AG09319 (cell line): ENCODE results near the gene NEIL1.
"Not testable (repeated sequence)": the region's sequence is repeated elsewhere in the genome, so short reads cannot be mapped to it uniquely, and the experiment has no call there.

Source experiments
- DNase-seq: peaks from one replicate; pipeline ENCODE4 v3.0.0-alpha.2; 2010; ENCODE audit warnings: low read depth; ENCODE audit errors: extremely low read depth
- TF ChIP-seq, protein P1 (sequence below): IDR thresholded peaks from 2 replicates; pipeline ENCODE4 v1.5.1; 2011; ENCODE audit warnings: low read depth, mild to moderate bottlenecking, inconsistent platforms, low read length, moderate library complexity

NEIL1 gene

DNA sequence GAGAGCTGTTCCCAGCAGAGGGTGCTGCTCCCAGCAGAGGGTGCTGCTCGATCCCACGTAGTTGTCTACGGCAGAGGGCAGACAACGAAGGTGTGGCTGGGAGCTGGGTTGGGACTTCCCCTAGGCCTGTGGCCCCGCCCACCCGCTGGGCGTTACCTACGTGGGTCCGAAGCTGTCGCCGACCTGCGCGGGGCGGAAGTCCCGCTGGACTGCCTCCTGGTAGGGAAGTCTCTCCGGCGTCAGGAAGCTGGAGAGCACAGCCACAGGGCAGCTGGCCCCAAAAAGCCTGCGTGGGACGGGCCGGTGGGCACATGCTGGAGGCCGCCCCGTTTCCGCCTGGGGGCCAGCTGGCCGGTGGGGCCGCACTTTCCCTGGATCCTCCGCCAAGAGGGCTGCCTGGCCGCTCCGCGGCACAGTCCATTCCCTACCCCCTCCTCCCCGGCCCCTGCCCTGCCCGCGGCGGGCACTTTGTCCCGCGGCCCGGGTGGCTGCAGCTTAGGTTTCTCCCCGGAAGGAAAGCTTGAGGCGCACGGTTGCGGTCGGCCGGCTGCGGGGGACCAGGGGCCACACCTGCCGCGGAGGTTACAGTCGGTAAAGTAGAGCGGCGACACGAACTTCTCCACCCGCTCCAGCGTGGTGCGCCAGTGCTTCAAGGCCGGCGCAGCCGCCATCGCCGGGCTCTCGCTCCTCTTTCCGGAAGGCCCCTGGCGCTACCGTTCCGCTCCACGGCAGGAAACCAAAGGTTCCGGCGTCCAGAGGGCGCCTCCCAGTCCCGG lies 21.3 kb downstream of the NEIL1 start, which contains the start of gene MAN2C1:
Gene MAN2C1 (minus strand): TSS at position 695 of the 776 bp plus-strand sequence. CDS start 24 bp downstream, at position 671.
- DNase-seq, result peak; percentile 75
- TF ChIP-seq, protein P1, sequence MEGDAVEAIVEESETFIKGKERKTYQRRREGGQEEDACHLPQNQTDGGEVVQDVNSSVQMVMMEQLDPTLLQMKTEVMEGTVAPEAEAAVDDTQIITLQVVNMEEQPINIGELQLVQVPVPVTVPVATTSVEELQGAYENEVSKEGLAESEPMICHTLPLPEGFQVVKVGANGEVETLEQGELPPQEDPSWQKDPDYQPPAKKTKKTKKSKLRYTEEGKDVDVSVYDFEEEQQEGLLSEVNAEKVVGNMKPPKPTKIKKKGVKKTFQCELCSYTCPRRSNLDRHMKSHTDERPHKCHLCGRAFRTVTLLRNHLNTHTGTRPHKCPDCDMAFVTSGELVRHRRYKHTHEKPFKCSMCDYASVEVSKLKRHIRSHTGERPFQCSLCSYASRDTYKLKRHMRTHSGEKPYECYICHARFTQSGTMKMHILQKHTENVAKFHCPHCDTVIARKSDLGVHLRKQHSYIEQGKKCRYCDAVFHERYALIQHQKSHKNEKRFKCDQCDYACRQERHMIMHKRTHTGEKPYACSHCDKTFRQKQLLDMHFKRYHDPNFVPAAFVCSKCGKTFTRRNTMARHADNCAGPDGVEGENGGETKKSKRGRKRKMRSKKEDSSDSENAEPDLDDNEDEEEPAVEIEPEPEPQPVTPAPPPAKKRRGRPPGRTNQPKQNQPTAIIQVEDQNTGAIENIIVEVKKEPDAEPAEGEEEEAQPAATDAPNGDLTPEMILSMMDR, result peak; percentile 67

DNA sequence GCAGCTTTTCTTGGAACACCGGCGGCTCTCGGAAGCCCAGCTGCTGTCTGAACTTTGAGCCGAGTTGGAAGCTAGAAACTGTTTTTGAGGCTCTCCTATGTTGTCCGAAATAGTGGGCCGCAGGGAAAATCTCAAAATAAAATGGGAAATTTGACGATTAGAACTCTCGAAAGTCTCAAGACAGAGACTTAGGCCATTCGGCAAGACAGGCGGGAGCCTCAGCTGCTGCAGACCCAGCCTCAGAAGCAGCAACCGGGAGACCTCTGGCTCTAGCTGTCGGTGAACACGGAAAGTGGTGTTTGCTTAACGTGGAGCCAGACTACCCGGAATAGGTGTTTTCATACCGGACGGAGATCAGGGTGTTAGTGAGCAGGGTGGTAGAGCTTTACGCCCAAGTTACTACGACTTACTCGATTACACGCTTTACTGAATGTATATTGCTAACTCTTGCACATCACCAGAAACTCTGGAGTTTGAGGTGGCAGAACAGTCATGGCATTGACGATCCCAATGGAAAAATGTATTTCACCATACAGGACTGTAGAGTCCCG lies 21.9 kb downstream of the NEIL1 start:
- TF ChIP-seq, protein P1, result no peak
- no peak for DNase-seq

DNA sequence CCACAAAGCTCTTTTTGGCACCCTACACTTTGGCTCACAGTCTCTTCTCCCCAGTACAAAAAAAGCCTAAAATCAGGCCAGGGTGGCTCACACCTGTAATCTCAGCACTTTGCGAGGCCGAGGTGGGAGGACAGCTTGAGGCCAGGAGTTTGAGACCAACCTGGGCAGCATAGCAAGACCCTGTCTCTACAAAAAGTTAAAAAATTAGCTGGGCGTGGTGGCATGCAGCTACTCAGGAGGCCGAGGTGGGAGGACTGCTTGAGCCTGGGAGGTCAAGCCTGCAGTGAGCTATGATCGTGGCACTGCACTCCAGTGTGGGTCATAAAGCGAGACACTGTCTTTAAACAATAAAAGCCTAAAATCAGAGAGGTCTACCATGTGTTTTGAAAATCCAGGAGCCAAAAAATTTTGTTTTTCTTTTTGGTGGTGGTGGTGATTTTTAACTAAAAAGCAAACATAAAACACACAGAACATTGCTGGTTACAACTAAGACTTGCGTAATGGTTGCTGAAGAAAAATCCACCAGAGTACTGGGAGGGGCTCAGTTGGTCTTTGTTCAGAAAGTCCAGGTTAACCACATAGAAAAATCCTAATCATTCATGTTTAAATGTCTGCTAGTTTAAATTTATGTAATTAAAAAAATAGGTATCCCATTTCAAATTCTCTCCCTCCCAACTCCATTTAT lies 23.2 kb downstream of the NEIL1 start:
- no peak for DNase-seq
- TF ChIP-seq, protein P1, result no peak

DNA sequence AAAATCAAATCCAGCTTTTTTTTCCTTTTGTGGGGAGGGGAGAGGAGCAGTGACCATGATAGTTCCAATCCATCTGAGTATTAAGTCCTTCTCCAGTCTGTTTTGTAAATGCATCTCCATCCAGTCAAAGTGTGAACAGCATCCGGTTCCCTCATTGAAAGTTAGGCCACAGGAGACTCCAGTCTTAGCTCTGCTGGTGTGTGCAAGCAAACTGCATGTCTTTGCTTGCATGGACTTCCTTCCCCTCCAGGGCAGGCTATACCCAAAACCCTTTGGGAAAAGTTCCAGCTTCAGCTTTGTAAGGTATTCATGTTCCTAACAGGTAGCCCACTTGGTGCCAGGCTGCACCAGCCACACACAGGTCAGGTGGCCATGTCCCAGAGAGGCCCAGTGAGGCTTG lies 24.6 kb downstream of the NEIL1 start:
- DNase-seq, result no peak
- TF ChIP-seq, protein P1, result no peak

DNA sequence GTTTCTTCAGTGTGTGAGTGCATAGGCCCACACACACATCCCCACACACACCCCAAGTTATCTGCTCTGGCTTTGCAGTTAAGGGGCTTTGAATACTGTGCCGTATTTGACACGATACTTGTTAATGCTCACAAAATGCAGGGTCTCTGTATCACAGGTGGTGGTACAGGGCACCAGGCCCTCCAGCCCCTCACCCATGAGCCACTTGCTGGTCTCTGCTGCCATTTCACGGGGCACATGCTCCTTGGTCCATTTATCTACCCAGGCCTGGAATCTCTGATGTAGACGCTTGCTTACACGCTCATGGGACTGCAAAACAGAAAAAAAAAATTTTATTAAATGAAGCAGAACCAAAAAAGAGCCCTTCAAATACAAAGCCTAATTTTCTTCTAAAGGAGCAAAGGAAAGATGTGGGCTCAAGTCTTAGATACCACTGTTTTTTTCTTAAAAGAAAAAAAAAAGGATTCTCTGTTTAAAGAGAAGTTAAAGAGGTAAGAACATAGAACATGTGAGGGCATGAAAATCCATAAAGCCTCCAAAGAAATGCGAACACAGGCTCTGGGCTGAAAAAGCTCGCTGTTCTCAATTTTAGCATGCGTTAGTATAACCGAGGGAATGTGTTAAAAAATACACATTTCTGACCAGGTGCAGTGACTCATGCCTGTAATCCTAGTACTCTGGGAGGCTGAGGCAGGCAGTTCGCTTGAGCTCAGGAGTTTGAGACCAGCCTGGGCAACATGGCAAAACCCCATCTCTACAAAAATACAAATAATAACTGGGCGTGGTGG lies 25.3 kb downstream of the NEIL1 start:
- TF ChIP-seq, protein P1, result no peak

DNA sequence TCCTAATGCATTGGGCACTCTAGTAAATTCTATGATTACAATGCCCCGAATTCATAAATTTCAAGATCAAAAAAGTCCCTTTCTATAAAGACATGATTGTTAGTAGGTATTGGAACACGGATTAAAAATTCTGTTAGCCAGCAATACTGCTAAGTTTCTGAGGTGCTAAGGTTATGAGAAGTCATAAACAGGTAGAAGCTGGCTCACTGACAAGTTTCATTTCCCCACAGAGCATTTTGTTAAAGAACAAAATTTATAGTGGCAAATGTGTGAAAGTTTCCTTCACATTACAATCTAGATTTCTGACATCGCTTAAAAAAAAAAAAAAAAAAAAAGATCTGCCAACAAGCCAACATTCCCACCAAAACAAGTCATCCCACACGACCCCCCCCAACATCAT lies 33.9 kb downstream of the NEIL1 start:
- no peak for DNase-seq
- TF ChIP-seq, protein P1, result no peak

More for the DNA sequence above, 25.3 kb downstream of the NEIL1 start:
- DNase-seq, result no peak

DNA sequence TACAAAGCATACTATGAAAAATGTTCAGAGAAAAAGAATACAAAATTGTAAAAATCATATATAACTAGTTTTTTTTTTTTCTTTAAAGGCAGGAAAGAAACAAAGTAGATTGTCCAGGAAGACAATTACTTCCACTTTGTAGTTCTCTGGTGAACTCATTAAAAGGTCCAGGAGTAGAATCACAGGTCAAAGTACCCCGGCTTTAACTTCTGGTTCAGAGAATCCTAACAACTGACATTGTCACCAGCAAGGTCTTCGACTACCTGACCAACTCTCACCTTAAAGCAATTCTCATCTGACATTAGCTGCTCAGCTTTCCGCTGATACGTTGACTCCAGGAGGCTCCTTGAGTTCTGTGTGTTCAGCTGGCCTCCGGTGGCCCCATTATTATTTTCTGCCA lies 37.1 kb downstream of the NEIL1 start:
- DNase-seq, result not testable (repeated sequence)
